Endothelial cell of umbilical vein (primary cell): ENCODE data around the gene CSNK1G3.

ENCODE experiments used
- EZH2 ChIP-seq: IDR thresholded peaks from 2 replicates; pipeline ENCODE4 v1.6.1; 2012; ENCODE audit warnings: borderline replicate concordance, low read depth, mild to moderate bottlenecking, moderate library complexity, low read length, inconsistent platforms; ENCODE audit not compliant: severe bottlenecking
- GATA2 ChIP-seq: IDR thresholded peaks from 2 replicates; pipeline ENCODE4 v1.7.0; 2011; ENCODE audit warnings: low read depth, mild to moderate bottlenecking, moderate library complexity, mixed read lengths, low read length; ENCODE audit not compliant: insufficient read length, insufficient read depth
- JUN ChIP-seq: IDR thresholded peaks from 2 replicates; pipeline ENCODE4 v1.6.1; 2011; ENCODE audit warnings: borderline replicate concordance, low read depth; ENCODE audit not compliant: insufficient read length, insufficient read depth
- MYC ChIP-seq: IDR thresholded peaks from one replicate; pipeline ENCODE4 v1.6.1; 2011; ENCODE audit warnings: mild to moderate bottlenecking, low read depth, low read length
- POLR2A ChIP-seq: IDR thresholded peaks from 2 replicates; pipeline ENCODE4 v1.6.1; 2012; ENCODE audit warnings: low read depth, mild to moderate bottlenecking, control low read depth, low read length
- POLR2AphosphoS5 ChIP-seq: IDR thresholded peaks from 2 replicates; pipeline ENCODE4 v1.6.1; 2012; ENCODE audit warnings: low read depth, mild to moderate bottlenecking, control low read depth, low read length, moderate library complexity; ENCODE audit not compliant: insufficient read depth
- TF ChIP-seq, protein P1 (sequence below), 2 donors: IDR thresholded peaks; 1 replicate in 1 of 2; 2 replicates in 1 of 2; pipeline ENCODE4 v1.5.1; 2011; ENCODE audit warnings: low read length in 2 of 2, mild to moderate bottlenecking in 2 of 2, moderate library complexity in 2 of 2, control low read depth in 1 of 2, inconsistent platforms in 1 of 2, low read depth in 1 of 2; ENCODE audit not compliant: insufficient read depth in 1 of 2; ENCODE audit errors: extremely low read depth in 1 of 2
- TF ChIP-seq, protein P2 (sequence below): IDR thresholded peaks from 2 replicates; pipeline ENCODE4 v1.6.1; 2011; ENCODE audit not compliant: insufficient read depth, insufficient read length

DNA sequence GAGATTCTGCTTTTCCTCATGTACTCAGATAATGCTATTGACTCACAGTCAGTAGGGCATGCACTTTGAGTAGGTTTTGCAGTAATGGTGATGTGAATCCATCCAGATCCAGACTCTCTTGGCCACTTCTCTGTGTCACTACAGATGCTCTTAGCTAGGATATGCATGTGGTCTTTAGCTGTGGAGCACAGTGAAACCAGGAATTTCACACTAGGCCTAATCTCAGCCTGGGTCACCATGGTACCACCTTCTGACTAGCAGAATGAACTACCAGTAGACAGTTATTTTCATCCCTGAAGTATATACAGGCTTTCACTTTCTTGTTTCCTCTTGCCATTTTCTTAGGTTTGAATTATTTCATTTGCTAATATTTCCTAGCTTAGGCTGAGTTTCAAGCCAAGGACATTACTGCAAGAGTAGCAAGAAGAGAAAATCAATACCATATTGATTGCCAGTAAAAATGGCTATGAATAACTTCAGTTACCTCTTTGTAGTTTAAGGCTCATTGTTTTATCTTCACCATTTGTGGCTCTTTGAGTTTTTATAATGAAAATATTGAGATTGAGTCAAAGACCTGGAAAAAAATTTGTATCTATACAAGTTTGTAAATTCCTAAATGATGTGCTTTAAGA lies 28.4 kb upstream of the CSNK1G3 start:
- TF ChIP-seq, protein P1, sequence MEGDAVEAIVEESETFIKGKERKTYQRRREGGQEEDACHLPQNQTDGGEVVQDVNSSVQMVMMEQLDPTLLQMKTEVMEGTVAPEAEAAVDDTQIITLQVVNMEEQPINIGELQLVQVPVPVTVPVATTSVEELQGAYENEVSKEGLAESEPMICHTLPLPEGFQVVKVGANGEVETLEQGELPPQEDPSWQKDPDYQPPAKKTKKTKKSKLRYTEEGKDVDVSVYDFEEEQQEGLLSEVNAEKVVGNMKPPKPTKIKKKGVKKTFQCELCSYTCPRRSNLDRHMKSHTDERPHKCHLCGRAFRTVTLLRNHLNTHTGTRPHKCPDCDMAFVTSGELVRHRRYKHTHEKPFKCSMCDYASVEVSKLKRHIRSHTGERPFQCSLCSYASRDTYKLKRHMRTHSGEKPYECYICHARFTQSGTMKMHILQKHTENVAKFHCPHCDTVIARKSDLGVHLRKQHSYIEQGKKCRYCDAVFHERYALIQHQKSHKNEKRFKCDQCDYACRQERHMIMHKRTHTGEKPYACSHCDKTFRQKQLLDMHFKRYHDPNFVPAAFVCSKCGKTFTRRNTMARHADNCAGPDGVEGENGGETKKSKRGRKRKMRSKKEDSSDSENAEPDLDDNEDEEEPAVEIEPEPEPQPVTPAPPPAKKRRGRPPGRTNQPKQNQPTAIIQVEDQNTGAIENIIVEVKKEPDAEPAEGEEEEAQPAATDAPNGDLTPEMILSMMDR (IDR thresholded peaks at IDR 0.05; ENCODE audit: extremely low read depth in 1 of 2, insufficient read depth in 1 of 2, low read depth in 1 of 2, low read length in 2 of 2): no peak
- TF ChIP-seq POLR2A (no peak), EZH2 (no peak), POLR2AphosphoS5 (no peak), GATA2 (no peak), JUN (no peak), MYC (no peak)
- TF ChIP-seq, protein P2, sequence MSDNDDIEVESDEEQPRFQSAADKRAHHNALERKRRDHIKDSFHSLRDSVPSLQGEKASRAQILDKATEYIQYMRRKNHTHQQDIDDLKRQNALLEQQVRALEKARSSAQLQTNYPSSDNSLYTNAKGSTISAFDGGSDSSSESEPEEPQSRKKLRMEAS: no peak
